Urinary bladder (tissue), 4 donors: ENCODE data around the gene DCUN1D2. TPM values are rescaled to one million over a fixed set of nuclear protein-coding genes. Genes with fewer than 3 reads are reported as not detected.
"Not testable (repeated sequence)": the region's sequence is repeated elsewhere in the genome, so short reads cannot be mapped to it uniquely, and the experiment has no call there.

ENCODE experiments used
- DNase-seq: peaks from one replicate; pipeline ENCODE4 v3.0.0-alpha.2; 2015; ENCODE audit errors: extremely low spot score
- H3K27ac ChIP-seq: one replicate; pipeline ENCODE4 v1.5.1; 2013; ENCODE audit warnings: low read depth, mild to moderate bottlenecking, moderate library complexity
- H3K36me3 ChIP-seq: one replicate; pipeline ENCODE4 v1.6.1; 2013; ENCODE audit warnings: mild to moderate bottlenecking, moderate library complexity; ENCODE audit not compliant: insufficient read depth
- H3K4me1 ChIP-seq: one replicate; pipeline ENCODE4 v1.6.1; 2013; ENCODE audit warnings: mild to moderate bottlenecking, moderate library complexity; ENCODE audit not compliant: insufficient read depth
- H3K4me3 ChIP-seq: one replicate; pipeline ENCODE4 v1.5.1; 2013; ENCODE audit warnings: low read depth, low read length
- WGBS: extraction: QIAGEN DNeasy Blood & Tissue Kit; methylation state at CpG from one replicate; pipeline ENCODE4 v1.1.7; 2013; 5-methylcytosine and 5-hydroxymethylcytosine counted together
- polyA plus RNA-seq: library from polyadenylated mRNA; stranded (reverse); fragments of 200-250 nt; gene quantifications from one replicate; pipeline ENCODE4 v1.2.3, GENCODE V29; 2013
- total RNA-seq: library from RNA; depleted of rRNA; stranded (reverse); fragments of >200 nt; gene quantifications from one replicate; pipeline ENCODE4 v1.2.3, GENCODE V29; 2014
- donor health status: healthy with polysubstance abuse.
- donor health status: healthy.

The DCUN1D2 gene
- total and polyA plus RNA-seq, 2 donors: 14.7 to 21.3 TPM

DNA sequence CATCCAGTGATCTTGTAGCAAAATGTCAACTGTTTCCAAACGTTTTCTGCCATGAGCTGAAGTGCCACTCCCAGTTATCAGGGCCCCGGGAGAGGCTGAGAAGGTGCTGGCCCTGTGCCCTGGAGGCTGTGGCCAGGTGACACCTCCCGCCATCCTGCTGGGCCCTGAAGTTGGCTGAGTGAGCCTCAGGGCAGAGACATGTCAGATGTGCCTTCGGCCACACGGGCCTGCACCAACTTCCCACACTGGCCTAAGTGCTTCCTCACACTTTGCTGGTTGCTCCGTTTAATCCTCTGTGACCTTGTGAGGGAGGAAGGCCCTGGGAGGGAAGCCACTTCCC lies 42.0 kb downstream of the DCUN1D2 start:
- no peaks in the 10 kb centered on the region for H3K36me3 ChIP-seq
- 55% methylated on average over 6 of the region's 6 CpGs for WGBS
- no peak overlapping the region for H3K27ac ChIP-seq
- H3K4me3 ChIP-seq: no peak overlapping the region
- no peaks in the 10 kb centered on the region for H3K4me1 ChIP-seq
- DNase-seq: no peak

DNA sequence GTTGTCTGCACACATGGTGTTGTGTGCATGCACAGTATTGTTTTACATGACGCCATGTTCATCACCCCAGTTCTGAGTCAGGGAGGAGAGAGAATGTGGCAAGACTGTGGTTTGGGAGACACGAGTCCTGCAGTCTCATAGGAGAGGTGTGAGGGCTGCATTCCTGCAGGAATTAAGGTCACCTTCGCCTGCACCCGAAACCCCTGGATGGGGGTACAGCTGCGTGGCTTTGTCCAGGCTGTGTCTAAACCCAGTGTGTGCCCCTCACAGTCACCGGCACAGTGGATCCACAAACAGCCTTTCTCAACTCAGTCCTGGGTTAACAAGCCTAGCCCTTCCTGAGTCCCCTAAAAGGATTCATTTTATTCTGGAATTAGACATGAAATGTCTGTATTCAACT lies 42.9 kb downstream of the DCUN1D2 start:
- Histone ChIP-seq H3K4me3 (no peak overlapping the region), H3K4me1 (no peaks in the 10 kb centered on the region), H3K27ac (no peak overlapping the region), H3K36me3 (no peaks in the 10 kb centered on the region)
- DNase-seq: no peak
- 94% methylated on average over 6 of the region's 6 CpGs for WGBS

DNA sequence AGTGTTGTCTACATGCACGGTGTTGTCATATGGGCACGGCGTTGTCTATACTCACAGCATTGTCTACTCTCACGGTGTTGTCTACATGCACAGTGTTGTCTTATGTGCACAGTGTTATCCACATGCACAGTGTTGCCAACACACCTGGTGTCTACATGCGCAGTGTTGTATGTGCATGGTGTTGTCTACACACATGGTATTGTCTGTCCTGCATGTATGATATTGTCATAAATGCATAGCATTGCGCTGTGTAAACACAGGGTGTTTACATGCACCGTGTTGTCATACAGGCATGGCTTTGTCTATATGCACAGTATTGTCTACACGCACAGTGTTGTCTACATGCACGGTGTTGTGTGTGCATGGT lies 44.0 kb downstream of the DCUN1D2 start:
- DNase-seq: no peak
- Histone ChIP-seq H3K4me1 (no peaks in the 10 kb centered on the region), H3K4me3 (no peak overlapping the region), H3K36me3 (no peaks in the 10 kb centered on the region), H3K27ac (no peak overlapping the region)
- 88% methylated on average over 9 of the region's 9 CpGs for WGBS

DNA sequence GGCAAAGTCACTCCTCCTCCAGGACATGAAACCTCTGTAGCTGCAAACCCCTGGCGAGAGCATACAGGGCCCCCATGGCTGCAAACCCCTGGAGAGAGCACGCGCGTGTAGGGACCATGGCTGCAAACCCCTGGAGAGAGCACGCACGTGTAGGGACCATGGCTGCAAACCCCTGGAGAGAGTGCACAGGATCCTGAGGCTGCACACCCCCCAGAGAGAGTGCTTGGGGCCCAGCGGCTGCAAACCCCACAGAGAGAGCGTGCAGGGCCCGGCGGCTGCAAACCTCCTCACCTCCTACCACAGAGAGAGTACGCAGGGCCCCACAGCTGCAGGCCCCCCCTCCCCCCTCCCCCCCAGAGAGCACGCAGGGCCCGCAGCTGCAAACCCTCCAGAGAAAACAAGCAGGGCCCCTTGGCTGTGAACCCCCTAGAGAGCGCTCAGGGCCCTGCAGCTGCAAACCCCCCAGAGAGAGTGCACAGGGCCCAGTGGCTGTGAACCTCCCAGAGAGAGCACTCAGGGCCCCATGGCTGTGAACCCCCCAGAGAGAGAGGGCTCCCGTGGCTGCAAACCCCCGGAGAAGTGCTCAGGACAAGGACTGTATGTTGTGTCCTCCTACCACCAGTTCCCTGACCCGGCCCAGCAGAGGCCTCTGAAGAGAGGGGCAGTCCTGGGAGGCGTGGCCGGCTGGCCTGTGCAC lies 44.6 kb downstream of the DCUN1D2 start:
- WGBS: 49% methylated on average over 19 of the region's 19 CpGs
- Histone ChIP-seq H3K36me3 (no peaks in the 10 kb centered on the region), H3K27ac (no peak overlapping the region), H3K4me1 (no peaks in the 10 kb centered on the region), H3K4me3 (no peak overlapping the region)
- DNase-seq: no peak

DNA sequence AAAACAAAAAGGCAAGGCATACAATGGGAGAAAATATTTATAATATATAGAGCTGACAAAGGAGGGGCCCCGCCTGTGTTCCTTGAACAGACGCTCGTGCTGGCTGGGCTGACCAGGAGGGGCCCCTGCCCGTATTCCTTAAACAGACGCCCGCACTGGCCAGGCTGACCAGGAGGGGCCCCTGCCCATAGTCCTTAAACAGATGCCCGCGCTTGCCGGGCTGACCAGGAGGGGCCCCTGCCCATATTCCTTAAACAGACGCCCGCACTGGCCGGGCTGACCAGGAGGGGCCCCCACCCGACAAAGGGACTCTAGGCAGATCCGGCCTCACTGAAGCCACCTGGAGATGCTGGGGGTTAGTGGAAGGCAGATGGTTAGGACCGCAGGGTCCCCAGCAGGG lies 46.5 kb downstream of the DCUN1D2 start:
- 96% methylated on average over 15 of the region's 15 CpGs for WGBS
- Histone ChIP-seq H3K27ac (no peak overlapping the region), H3K4me3 (no peak overlapping the region), H3K36me3 (no peaks in the 10 kb centered on the region), H3K4me1 (no peaks in the 10 kb centered on the region)
- no peak for DNase-seq

DNA sequence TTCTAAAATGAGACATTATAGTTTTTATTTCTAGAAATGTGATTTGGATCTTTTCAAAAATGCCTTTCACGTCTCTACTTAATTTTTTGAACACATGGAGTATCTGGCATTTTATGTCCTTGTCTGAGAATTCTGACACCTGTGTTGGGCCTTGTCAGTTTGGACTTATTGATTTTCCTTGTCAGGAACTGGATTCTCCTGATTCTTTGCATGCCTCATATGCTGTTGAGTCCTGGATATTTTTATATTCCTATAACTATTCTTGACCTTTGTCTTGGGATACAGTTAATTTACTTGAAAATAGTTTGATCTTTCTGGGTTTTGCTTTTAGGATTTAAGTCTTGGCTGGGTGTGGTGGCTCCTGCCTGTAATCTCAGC lies 47.5 kb downstream of the DCUN1D2 start:
- DNase-seq: no peak
- H3K4me3 ChIP-seq: no peak overlapping the region
- H3K27ac ChIP-seq: no peak overlapping the region
- 89% methylated on average over 1 of the region's 1 CpG for WGBS
- no peaks in the 10 kb centered on the region for H3K4me1 ChIP-seq
- no peaks in the 10 kb centered on the region for H3K36me3 ChIP-seq

DNA sequence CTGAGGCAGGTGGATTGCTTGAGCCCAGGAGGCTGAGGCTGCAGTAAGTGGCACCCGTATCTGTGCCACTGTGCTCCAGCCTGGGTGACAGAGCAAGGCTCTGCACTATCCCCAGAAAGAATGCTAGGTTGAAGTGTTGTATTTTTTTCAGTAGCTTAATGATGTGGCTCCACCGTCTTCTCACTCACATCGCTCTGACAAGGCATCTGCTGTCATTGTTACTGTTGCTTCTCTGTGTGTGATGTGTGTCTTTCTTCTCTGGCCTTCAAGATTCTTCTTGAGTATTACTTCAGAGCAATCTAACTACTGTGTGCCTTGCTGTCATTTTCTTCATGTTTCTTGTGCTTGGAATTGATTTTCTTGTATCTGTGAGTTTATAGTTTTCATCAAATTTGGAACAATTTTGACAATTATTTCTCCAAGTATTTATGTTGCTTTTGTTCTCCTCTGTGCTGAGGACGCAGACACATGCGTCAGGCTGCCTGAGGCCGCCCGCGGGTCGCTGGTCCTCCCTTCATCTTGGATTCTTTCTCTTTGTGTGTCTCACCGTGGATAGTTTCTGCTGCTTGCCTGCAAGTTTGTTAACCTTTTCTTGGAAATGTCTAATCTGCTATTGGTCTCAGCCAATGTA lies 48.0 kb downstream of the DCUN1D2 start:
- Histone ChIP-seq H3K4me1 (no peaks in the 10 kb centered on the region), H3K4me3 (no peak overlapping the region), H3K27ac (no peak overlapping the region), H3K36me3 (no peaks in the 10 kb centered on the region)
- no peak for DNase-seq
- WGBS: 94% methylated on average over 10 of the region's 10 CpGs

DNA sequence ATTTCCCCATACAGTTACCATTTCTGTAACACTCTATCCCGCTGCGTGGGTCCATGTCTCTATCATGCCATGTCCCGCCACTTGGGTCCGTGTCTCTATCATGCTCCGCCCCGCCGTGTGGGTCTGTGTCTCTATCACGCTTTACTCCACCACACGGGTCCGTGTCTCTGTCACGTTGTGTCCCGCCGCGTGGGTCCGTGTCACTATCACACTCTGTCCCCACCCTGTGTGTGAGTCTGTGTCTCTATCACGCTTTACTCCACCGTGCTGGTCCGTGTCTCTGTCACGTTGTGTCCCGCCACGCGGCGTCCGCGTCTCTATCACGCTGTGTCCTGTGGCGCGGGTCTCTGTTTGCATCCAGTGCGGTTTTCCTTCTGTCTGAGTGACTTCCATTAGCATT lies 48.9 kb downstream of the DCUN1D2 start:
- Histone ChIP-seq H3K4me1 (no peaks in the 10 kb centered on the region), H3K36me3 (no peaks in the 10 kb centered on the region), H3K4me3 (no peak overlapping the region), H3K27ac (no peak overlapping the region)
- DNase-seq: no peak
- 98% methylated on average over 29 of the region's 29 CpGs for WGBS

DNA sequence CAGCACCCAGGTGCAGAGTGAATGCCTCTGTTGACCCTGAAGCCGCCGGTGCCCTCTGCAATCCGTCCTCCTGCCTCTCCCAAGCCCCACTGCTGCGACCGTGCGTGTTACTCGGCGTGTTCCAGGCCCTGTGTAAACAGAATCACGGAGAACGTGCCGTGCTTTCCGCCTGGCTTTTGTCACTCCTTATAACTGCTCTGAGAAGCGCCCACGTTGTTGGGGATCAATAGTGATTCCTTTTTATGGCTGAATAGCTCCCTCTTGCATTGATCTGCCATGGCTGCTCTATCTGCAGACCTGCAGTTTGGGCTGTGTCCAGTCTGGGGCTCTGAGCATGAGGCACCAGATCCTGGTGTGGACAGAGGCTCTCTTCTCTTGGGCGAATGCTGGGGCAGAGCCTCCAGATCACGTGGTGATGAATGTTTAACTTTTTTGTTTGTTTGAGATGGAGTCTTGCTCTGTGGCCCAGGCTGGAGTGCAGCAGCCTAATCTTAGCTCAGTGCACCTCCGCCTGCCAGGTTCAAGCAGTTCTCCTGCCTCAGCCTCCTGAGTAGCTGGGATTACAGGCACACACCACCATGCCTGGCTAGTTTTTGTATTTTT lies 53.0 kb downstream of the DCUN1D2 start:
- no peak for DNase-seq
- WGBS: 68% methylated on average over 17 of the region's 17 CpGs
- Histone ChIP-seq H3K4me3 (no peak overlapping the region), H3K27ac (no peak overlapping the region), H3K36me3 (no peaks in the 10 kb centered on the region), H3K4me1 (no peaks in the 10 kb centered on the region)

DNA sequence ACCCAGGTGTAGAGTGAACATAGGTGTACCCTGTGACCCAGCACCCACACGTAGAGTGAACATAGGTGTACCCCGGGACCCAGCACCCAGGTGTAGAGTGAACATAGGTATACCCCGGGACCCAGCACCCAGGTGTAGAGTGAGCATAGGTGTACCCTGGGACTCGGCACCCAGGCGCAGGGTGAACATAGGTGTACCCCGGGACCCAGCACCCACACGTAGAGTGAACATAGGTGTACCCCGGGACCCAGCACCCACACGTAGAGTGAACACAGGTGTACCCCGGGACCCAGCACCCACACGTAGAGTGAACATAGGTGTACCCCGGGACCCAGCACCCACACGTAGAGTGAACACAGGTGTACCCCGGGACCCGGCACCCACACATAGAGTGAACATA lies 53.6 kb downstream of the DCUN1D2 start:
- WGBS: 93% methylated on average over 15 of the region's 15 CpGs
- not testable (repeated sequence) for H3K36me3 ChIP-seq, H3K4me3 ChIP-seq, DNase-seq, H3K4me1 ChIP-seq, H3K27ac ChIP-seq

DNA sequence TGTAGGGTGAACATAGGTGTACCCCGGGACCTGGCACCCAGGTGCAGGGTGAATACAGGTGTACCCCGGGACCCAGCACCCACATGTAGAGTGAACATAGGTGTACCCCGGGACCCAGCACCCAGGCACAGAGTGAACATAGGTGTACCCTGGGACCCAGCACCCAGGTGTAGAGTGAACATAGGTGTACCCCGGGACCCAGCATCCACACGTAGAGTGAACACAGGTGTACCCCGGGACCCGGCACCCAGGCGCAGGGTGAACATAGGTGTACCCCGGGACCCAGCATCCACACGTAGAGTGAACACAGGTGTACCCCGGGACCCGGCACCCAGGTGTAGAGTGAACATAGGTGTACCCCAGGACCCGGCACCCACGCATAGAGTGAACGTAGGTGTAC lies 54.6 kb downstream of the DCUN1D2 start:
- DNase-seq, H3K4me1 ChIP-seq, H3K27ac ChIP-seq, H3K36me3 ChIP-seq, H3K4me3 ChIP-seq: not testable (repeated sequence)
- 96% methylated on average over 15 of the region's 15 CpGs for WGBS

DNA sequence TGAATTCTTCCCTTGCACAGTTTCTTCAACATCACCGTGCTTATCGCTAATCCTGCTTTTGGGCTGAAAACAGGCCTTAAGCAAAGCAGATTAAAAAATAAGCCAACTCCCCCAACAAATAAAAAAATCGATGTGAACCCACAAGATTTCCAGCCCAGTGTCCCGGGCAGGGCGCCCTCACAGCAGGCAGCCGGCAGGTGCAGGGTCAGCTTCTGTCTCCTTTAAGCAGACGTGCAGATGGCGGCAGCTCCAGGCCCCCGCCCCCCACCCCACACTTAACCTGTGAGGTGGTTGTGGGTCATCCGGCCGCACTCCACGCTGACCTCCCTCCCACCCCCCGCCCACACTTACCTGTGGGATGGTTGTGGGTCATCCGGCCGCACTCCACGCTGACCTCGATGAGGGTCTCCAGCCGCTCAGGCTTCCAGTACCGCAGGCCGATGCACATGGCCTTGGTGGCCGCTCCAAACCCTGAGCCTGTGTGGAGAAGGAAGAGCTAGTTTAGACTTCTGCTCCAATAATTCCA lies 57.1 kb downstream of the DCUN1D2 start:
- Histone ChIP-seq H3K36me3 (no peaks in the 10 kb centered on the region), H3K27ac (no peak overlapping the region), H3K4me3 (no peak overlapping the region), H3K4me1 (no peaks in the 10 kb centered on the region)
- WGBS: 94% methylated on average over 21 of the region's 21 CpGs
- no peak for DNase-seq

DNA sequence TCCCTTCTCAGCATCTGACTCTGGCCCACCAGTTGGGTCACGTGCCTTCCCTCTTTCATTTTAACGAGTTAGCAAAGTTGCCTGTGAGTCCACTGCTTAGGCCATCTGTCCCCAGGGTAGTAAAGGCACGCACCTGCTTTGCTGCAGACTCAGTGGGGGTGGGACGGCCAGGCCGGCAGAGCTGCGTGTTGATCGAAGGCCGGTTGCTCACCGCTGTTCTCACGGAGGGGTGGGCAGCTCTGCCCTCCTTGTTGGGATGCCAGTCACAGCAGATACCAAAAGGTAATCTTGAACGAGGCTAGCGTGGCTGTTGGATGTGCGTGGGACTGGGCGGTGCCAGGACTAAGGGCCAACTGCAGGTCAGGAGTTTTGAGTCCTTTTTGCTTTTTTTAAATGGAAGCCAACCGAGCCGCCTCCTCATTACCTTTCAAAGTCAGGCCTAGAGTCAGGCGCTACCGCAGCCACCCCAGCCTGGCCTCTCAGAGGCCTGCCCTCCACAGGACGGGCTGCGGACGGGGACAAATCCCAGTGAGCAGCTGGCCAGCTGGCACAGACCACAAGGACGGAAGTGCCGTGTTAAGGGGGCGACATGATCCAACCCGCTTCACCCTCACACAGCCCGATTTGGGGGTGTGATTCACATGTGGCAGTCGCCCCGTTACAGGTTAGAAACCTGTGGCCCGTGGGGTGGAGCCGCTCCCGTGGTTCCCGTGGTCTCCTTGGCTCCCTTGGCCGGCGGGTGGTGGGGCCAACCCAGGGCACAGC lies 57.8 kb downstream of the DCUN1D2 start:
- 87% methylated on average over 34 of the region's 34 CpGs for WGBS
- Histone ChIP-seq H3K36me3 (no peaks in the 10 kb centered on the region), H3K27ac (no peak overlapping the region), H3K4me3 (no peak overlapping the region), H3K4me1 (no peaks in the 10 kb centered on the region)
- DNase-seq: no peak

DNA sequence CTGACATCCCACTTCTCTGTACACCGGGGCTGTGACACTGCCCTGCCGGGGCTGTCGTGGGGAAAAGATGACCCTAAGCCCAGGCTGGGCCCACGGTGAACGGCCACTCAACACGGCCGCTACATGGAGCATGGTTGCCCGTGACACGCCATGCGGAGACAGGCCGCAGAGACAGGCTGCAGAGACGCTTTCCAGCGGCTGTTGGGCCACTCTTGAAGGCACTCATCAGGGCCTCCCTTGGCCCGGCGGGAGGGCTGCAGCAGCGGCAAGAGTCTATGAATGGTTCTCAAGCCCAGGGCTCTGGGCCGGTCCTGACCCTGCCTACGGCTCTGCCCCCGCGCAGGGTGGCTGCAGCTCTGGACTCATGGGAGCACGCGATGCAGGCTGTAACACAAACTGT lies 59.3 kb downstream of the DCUN1D2 start:
- Histone ChIP-seq H3K4me1 (no peaks in the 10 kb centered on the region), H3K4me3 (no peak overlapping the region), H3K27ac (no peak overlapping the region), H3K36me3 (no peaks in the 10 kb centered on the region)
- DNase-seq: no peak
- WGBS: 92% methylated on average over 22 of the region's 22 CpGs
